ENCODE results near the gene ALKBH8. TPM values are rescaled to one million over a fixed set of nuclear protein-coding genes. Genes with fewer than 3 reads are reported as not detected.

The ALKBH8 gene
- total and polyA plus RNA-seq, 2 of the 8 experiments (the other 6 are each of a cell fraction or from before 2014, with no cell fraction given): 3.6 to 11.9 TPM

DNA sequence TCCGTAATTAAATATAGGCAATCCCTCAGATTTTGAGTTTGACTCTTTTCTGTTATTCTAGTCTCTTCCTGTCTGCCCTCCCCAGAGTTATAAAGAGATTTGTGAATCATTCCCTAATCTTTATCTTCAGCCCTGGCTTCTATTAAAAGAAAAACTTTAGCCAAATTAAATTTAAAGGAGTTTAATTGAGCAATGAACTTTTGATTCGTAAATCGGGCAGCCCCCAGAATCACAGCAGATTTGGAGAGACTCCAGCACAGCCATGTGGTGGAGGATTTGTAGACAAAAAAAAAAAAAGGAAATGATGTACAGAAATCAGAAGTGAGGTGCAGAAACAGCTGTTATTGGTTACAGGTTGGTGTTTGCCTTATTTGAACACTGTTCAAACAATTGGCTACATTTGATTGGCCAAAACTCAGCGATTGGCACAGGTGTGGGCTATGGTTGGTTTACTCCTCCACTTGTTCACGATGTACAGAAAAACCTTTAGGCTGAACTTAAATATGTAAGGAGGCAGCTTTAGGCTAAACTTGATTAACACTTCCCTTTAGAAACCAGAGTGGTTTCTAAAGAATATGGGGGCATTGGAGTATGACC is 2.3 kb upstream of the ALKBH8 start:
- TF ChIP-seq KDM5A (IDR thresholded peaks at IDR 0.05; ENCODE audit: low read length) (no peak), MAFK (IDR thresholded peaks at IDR 0.05; ENCODE audit: low read depth, low read length) (no peak), RAD21 (IDR thresholded peaks at IDR 0.05 in 1 of 2, conservative IDR thresholded peaks at IDR 0.05 in 1 of 2; ENCODE audit: low read depth in 2 of 2, low read length in 2 of 2) (no peak), SP4 (IDR thresholded peaks at IDR 0.05; ENCODE audit: low read length) (no peak), BRCA1 (IDR thresholded peaks at IDR 0.05; ENCODE audit: low read depth, low read length) (no peak), TBP (IDR thresholded peaks at IDR 0.05; ENCODE audit: low read depth, low read length) (no peak)
- no peak overlapping the region for H3K18ac ChIP-seq (ENCODE audit: extremely low read depth, low read length)
- WGBS, 2 experiments (ENCODE audit: extremely low coverage in 1 of 2, insufficient coverage in 1 of 2, insufficient read length in 1 of 2, insufficient replicate concordance in 2 of 2, low coverage in 1 of 2, low lambda C conversion rate in 2 of 2, missing lambda C conversion rate in 1 of 2): 89% methylated on average over 5 of the region's 5 CpGs; no CpG with 5 or more reads in 1 of the 2 experiments
- no peak overlapping the region for H2BK120ac ChIP-seq (replicated peaks; ENCODE audit: low read depth, low read length)
- no peak overlapping the region for H3K4me2 ChIP-seq (ENCODE audit: insufficient read depth in 1 of 2, low read depth in 2 of 2, low read length in 2 of 2)
- no peaks in the 10 kb centered on the region for H3K36me3 ChIP-seq (ENCODE audit: control insufficient read depth in 2 of 4, insufficient read depth in 4 of 4, low read length in 3 of 4)
- H3K27ac ChIP-seq (ENCODE audit: low read depth, low read length): no peak overlapping the region
- no peak overlapping the region for H2AFZ ChIP-seq (ENCODE audit: low read length)
- H3K9ac ChIP-seq (replicated peaks in 1 of 4; ENCODE audit: extremely low read depth in 1 of 4, low read depth in 3 of 4, low read length in 3 of 4): no peak overlapping the region
- FAIRE-seq (no peak), DNase-seq (ENCODE audit: low read depth in 1 of 2, low spot score in 2 of 2) (no peak)
- no peak overlapping the region for H4K8ac ChIP-seq (ENCODE audit: extremely low read depth, insufficient read depth, low read length)
- H2BK12ac ChIP-seq (ENCODE audit: low read depth, low read length): no peak overlapping the region
- H4K91ac ChIP-seq (replicated peaks; ENCODE audit: insufficient read length, low read length): no peak overlapping the region
- peaks cover 0 to 6% (median 2%) of the 10 kb centered on the region in 4 experiments; a peak in 3 of 7 replicates for H3K4me1 ChIP-seq (replicated peaks in 1 of 4; ENCODE audit: control insufficient read depth in 3 of 4, insufficient read depth in 4 of 4, low read length in 3 of 4)
- H3K23ac ChIP-seq (ENCODE audit: insufficient read length): no peak overlapping the region
- no peaks in the 10 kb centered on the region for H3K79me1 ChIP-seq (ENCODE audit: low read depth, low read length)
- no peak overlapping the region for H4K5ac ChIP-seq (ENCODE audit: insufficient read length, low read depth, low read length)
- H3K14ac ChIP-seq (ENCODE audit: insufficient read length): no peak overlapping the region
- no peak overlapping the region for H2BK5ac ChIP-seq (ENCODE audit: low read depth, low read length)
- no peak overlapping the region for H3K4me3 ChIP-seq (ENCODE audit: extremely low read depth in 1 of 4, insufficient read depth in 2 of 4, low read depth in 3 of 4, low read length in 4 of 4)
- H3K79me2 ChIP-seq (ENCODE audit: control insufficient read depth in 1 of 2, insufficient read depth in 2 of 2, low read length in 2 of 2): peaks cover 0 to 22% of the 10 kb centered on the region in 2 experiments; a peak in 1 of 4 replicates
- no peaks in the 10 kb centered on the region for H4K20me1 ChIP-seq (replicated peaks in 1 of 2; ENCODE audit: control insufficient read depth in 1 of 2, insufficient read depth in 2 of 2, low read length in 2 of 2)
- H2BK20ac ChIP-seq (ENCODE audit: low read length): no peak overlapping the region
- H2AK5ac ChIP-seq (ENCODE audit: low read depth, low read length): no peak overlapping the region
- H3K27me3 ChIP-seq (replicated peaks in 1 of 4; ENCODE audit: control insufficient read depth in 3 of 4, extremely low read depth in 1 of 4, insufficient read depth in 3 of 4, low read length in 3 of 4): no peaks in the 10 kb centered on the region
- H3K23me2 ChIP-seq (ENCODE audit: low read depth, low read length): peaks cover 11% of the 10 kb centered on the region
- H3K9me3 ChIP-seq (ENCODE audit: insufficient read depth in 2 of 2, low read depth in 1 of 2, low read length in 1 of 2): no peaks in the 10 kb centered on the region
- ChIA-PET CTCF (ENCODE audit: partially characterized antibody) (interaction anchor here (0.5 to 25.0 kb wide), 12 partner anchors 7 to 1742 kb away, joined by 3 to 398 read pairs (median 4); no protein-coding TSS in a partner anchor), POLR2A (ENCODE audit: partially characterized antibody) (no interaction called here)
- no peak overlapping the region for H2BK15ac ChIP-seq (ENCODE audit: low read length)
- H3K56ac ChIP-seq (replicated peaks; ENCODE audit: insufficient read length, low read depth, low read length): no peak overlapping the region
- no peak overlapping the region for H3K4ac ChIP-seq (replicated peaks; ENCODE audit: insufficient read length, low read depth, low read length)
